NCI-H128 (cell line): Measurements from ENCODE around the gene PAWR.

Source experiments
- DNase-seq: peaks from one replicate; lab custom pipeline; 2025; ENCODE audit not compliant: unreplicated experiment; lab: John Stamatoyannopoulos, UW

Gene PAWR

GRCh38 chr12:79690638-79691510 lies at the start of gene PAWR:
TSS of gene PAWR (minus strand) at chr12:79690964. CDS start at chr12:79690244, 720 bp downstream.
- DNase-seq, result peak; percentile 80

DNA sequence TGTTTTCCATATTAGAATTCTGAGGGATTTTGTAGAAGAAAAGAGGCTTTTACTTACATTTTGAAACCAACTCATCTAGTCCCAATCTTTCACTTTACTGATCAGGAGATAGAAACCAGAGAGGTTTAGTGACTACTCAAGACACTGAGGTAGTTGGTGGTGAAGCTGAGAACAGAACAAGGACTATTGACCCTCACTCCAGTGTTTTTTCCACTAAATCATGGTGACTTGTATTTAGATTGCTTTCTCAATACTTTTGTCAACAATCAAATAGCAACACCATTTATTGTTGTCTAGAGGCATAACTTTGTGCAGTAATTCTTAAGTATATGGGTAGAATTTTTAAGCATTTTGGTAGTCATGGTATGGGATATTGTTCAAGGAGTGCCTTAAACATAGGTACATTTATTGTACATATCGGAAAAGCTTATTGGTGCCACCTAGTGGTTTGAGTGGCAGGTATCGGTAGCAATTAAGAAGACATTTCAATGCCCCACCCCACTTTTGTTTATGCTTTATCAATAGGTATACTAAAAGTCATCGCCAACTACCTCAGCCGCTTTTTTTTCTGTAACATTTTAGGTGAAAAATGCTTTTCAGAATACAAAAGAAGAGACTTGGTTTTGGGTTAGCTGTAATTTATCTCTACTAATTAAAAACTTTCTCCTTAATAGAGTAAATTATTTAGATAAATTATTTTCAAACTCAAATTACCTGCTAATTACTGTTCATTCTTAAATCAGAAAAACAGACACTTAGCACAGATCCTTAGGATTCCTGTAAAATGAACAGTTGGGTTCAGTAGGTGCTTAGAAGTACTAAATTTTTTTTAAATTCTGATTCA lies 47.3 kb upstream of the PAWR start:
- DNase-seq, result peak; percentile 50

GRCh38 chr12:79732638-79733037 lies 41.9 kb upstream of the PAWR start:
- no peak for DNase-seq

- DNase-seq, result no peak
Measured at GRCh38 chr12:79725987-79726386, 35.2 kb upstream of the PAWR start.

DNA sequence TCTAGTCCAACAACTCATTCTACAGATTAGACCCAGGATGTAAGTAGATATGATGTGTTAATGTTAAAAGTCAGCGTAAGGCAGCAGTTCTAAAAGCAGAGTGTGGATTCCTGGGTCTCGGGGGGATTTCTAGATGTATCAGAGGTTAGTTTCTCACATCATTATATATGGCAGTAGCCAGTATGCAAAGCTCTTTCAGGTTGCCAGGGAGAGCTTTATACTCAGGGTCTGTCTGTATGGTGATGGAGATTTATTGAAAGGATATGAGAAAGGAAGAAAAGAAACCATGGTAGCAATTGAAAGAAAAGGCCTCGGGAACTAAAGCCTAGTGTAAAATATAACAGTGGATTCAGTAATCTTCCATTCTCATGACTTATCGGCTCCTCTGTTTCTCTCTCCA lies 26.2 kb upstream of the PAWR start:
- no peak for DNase-seq

DNA sequence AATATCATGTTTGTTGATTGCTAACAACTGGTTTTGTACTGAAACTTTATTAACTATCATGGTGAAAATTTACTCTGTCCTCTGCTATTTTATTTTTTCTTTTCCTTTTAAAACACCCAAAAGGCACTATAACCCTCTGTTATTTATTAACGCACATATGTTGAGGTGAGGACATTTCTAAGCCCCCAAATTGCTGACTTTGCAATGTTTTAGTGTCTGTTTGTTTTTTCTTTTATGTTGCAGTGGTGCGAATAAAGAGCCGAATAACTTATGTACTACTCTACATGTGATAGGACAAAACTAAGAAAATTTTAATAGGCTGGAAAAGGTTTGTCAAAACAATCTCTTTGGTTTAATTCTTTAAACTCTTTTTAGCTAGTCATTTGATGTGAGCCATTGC lies 24.5 kb upstream of the PAWR start:
- no peak for DNase-seq

GRCh38 chr12:79710707-79711483 lies 20.1 kb upstream of the PAWR start:
- DNase-seq, result no peak

DNA sequence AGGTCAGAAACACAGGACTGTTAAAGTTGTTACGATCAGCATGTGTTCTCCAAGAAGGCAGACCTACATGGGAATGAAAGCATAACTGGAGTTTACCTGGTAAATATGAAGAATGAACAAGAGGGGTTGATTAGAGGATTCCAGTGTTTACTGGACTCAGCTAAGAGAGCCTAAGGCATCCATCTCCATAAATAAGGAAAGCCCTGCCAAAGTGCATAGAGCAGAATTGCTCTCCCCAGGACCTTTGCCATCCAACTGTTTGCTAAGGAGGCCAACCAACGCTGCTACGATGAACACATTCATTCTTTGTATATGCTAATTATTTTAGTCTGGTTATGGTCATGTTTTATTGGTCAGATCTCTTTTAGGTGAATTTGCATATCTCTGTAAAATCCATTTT lies 17.1 kb upstream of the PAWR start:
- DNase-seq, result no peak

DNA sequence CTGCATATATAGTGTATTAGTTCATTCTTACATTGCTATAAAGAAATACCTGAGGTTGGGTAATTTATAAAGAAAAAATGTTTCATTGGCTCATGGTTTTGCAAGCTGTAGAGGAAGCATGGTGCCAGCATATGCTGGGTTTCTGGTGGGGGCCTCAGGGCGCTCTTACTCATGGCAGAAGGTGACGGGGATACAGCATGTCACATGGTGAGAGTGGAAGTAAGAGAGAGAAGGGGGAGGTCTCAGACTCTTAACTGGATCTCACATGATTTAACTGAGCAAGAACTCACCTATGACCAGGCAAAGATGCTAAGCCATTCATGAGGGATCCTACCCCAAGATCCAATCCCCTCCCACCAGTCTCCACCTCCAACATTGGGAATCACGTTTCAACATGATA lies 15.9 kb upstream of the PAWR start:
- no peak for DNase-seq

GRCh38 chr12:79706156-79706555 lies 15.4 kb upstream of the PAWR start:
- no peak for DNase-seq

DNA sequence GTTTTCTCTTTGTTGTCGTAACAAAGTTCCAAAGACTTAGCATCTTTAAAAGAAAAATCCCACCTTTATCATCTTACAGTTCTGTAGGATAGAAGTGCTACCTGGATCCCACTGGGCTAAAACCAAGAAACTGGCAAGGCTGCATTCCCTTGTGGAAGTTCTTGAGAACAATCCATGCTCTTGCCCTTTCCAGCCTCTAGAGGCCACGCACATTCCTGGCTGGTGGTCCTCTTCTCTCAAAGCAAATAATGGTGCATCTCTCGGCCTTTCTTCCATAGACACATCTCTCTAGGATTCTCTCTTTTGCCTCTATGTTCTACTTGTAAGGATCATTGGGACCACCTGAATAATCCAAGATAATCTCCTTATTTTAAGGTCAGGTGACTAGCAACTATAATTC lies 8.2 kb upstream of the PAWR start:
- no peak for DNase-seq

- DNase-seq, result no peak
Measured at GRCh38 chr12:79696416-79696815, 5.7 kb upstream of the PAWR start.

DNA sequence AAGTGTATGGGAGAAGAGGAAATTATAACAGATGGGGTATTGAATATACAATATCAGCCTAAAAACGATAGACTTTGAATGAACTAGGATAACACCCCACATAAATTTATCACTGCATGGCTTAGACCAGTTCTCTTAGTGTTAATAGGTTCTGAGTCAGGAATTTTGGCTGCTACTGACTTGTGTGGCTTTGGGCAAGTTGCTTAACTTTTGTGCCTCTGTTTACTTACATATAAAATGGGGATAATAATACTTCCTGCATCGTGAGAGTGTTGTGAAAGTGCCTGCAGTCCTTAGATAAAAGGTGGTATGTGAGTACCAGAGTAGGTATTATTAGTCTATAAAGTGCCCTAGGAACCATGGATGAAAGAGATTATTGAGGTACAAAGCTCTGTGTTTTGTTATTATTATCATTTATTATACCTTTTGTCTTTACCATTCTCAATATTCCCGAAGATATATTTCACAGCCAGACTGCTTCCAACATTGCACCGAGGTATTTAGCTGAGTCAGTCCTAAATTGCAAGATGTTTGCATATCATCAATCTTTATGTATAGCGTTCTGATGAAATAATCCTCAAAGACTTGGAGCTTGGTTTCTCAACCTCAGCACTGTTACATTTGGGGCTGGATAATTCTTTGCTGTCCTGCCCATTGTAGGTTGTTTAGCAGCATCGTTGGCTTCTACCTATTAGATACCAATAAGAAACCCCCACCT lies 2.3 kb upstream of the PAWR start:
- no peak for DNase-seq

- no peak for DNase-seq
Measured at GRCh38 chr12:79691511-79692248, 916 bp upstream of the PAWR start.

GRCh38 chr12:79690142-79690637 lies 574 bp downstream of the PAWR start:
- no peak for DNase-seq

GRCh38 chr12:79689477-79690141 lies 1.2 kb downstream of the PAWR start:
- DNase-seq, result no peak

- no peak for DNase-seq
Measured at GRCh38 chr12:79689061-79689476, 1.7 kb downstream of the PAWR start.

DNA sequence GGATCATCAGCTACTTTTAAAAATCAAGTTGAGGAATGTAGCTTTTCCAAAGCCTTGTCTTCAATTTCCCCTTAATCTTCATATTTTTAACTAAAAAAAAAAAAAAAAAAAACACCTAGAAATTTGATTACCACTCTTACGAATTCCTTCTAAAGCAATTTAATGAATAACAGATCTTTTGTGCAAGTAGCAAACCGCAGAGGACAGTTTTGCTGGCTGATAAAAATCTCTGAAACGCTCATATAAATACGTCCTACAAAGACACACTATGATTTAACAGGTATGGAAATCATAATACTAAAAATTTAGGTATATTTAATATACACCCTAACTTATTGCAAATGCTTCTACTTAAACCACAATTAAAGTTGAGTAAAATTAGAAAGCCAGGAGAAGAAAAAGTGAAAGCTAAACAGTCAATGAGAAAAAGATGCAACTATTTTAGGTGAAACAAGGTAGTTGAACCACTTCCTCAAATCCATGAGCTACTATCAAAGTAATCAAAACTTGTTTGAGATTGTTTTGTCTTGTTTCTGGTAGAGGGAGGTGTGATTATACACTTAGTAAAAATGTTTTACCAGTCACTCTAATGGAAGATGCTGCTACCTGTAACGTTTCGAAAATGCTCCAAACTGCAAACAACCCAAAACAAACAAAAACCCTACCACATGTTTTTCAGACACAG lies 2.2 kb downstream of the PAWR start:
- no peak for DNase-seq
